ENCODE measurements around the gene NCK1.
"Not testable (repeated sequence)": the region's sequence is repeated elsewhere in the genome, so short reads cannot be mapped to it uniquely, and the experiment has no call there.

NCK1 gene

GRCh38 chr3:136949146-136949545 is 87.1 kb downstream of the NCK1 start:
- no peak for DNase-seq (ENCODE audit: low read depth in 3 of 3)

GRCh38 chr3:136949708-136950107 is 87.7 kb downstream of the NCK1 start:
- no peak for DNase-seq (ENCODE audit: low read depth in 3 of 3)

GRCh38 chr3:136950623-136951022 is 88.6 kb downstream of the NCK1 start:
- no peak for DNase-seq (ENCODE audit: low read depth in 3 of 3)

GRCh38 chr3:136952292-136952691 is 90.3 kb downstream of the NCK1 start:
- no peak for DNase-seq (ENCODE audit: low read depth in 3 of 3)

GRCh38 chr3:136954251-136954650 is 92.2 kb downstream of the NCK1 start:
- DNase-seq (ENCODE audit: low read depth in 3 of 3), result no peak

- no peak for DNase-seq (ENCODE audit: low read depth in 3 of 3)
Observed at GRCh38 chr3:136954980-136955780, 93.2 kb downstream of the NCK1 start.

GRCh38 chr3:136955813-136956212 is 93.8 kb downstream of the NCK1 start:
- DNase-seq (ENCODE audit: low read depth in 3 of 3), result no peak

- no peak for DNase-seq (ENCODE audit: low read depth in 3 of 3)
Observed at GRCh38 chr3:136956971-136957370, 95.0 kb downstream of the NCK1 start.

- no peak for DNase-seq (ENCODE audit: low read depth in 3 of 3)
Observed at GRCh38 chr3:136957751-136958288, 95.8 kb downstream of the NCK1 start, which contains the start of gene IL20RB. Gene IL20RB, plus strand, starts transcription at chr3:136957983. Its CDS starts 131 bp downstream, at chr3:136958114.

- no peak for DNase-seq (ENCODE audit: low read depth in 3 of 3)
Observed at GRCh38 chr3:136958939-136959338, 96.9 kb downstream of the NCK1 start.

- no peak for DNase-seq (ENCODE audit: low read depth in 3 of 3)
Observed at GRCh38 chr3:136959599-136959998, 97.6 kb downstream of the NCK1 start.

GRCh38 chr3:136960838-136961836 is 99.1 kb downstream of the NCK1 start:
- no peak for DNase-seq (ENCODE audit: low read depth in 3 of 3)

GRCh38 chr3:136962927-136963326 is 100.9 kb downstream of the NCK1 start:
- DNase-seq (ENCODE audit: low read depth in 3 of 3), result no peak

- DNase-seq (ENCODE audit: low read depth in 3 of 3), result not testable (repeated sequence)
Observed at GRCh38 chr3:136969539-136969938, 107.5 kb downstream of the NCK1 start.

- no peak for DNase-seq (ENCODE audit: low read depth in 3 of 3)
Observed at GRCh38 chr3:136973352-136973751, 111.3 kb downstream of the NCK1 start.

GRCh38 chr3:136974670-136975069 is 112.7 kb downstream of the NCK1 start:
- no peak for DNase-seq (ENCODE audit: low read depth in 3 of 3)

GRCh38 chr3:136979204-136979603 is 117.2 kb downstream of the NCK1 start:
- no peak for DNase-seq (ENCODE audit: low read depth in 3 of 3)

- DNase-seq (ENCODE audit: low read depth in 3 of 3), result no peak
Observed at GRCh38 chr3:136979684-136980083, 117.7 kb downstream of the NCK1 start.

GRCh38 chr3:136982033-136982432 is 120.0 kb downstream of the NCK1 start:
- DNase-seq (ENCODE audit: low read depth in 3 of 3), result no peak

GRCh38 chr3:136982520-136983138 is 120.6 kb downstream of the NCK1 start:
- no peak for DNase-seq (ENCODE audit: low read depth in 3 of 3)

- no peak for DNase-seq (ENCODE audit: low read depth in 3 of 3)
Observed at GRCh38 chr3:136984837-136985236, 122.8 kb downstream of the NCK1 start.
